Spinal cord (tissue), 10 donors: ENCODE data around the gene JAKMIP2. TPM values are rescaled to one million over a fixed set of nuclear protein-coding genes. Genes with fewer than 3 reads are reported as not detected.
"Not testable (repeated sequence)": the region's sequence is repeated elsewhere in the genome, so short reads cannot be mapped to it uniquely, and the experiment has no call there.

Source experiments
- DNase-seq, 6 donors: peaks; one replicate each; pipeline versions ENCODE4 v3.0.0 to v3.0.0-alpha.2; 2013 to 2015; ENCODE audit warnings: low spot score in 6 of 6, low read depth in 4 of 6
- H3K27ac ChIP-seq: one replicate; pipeline ENCODE4 v1.5.1; 2013; ENCODE audit warnings: low read depth, low read length, control low read depth
- H3K27me3 ChIP-seq: one replicate; pipeline ENCODE4 v1.6.1; 2013; ENCODE audit warnings: low read length; ENCODE audit not compliant: control insufficient read depth, insufficient read depth
- H3K36me3 ChIP-seq: one replicate; pipeline ENCODE4 v1.6.1; 2013; ENCODE audit warnings: low read length; ENCODE audit not compliant: control insufficient read depth, insufficient read depth
- H3K4me1 ChIP-seq: one replicate; pipeline ENCODE4 v1.6.1; 2013; ENCODE audit warnings: low read length; ENCODE audit not compliant: control insufficient read depth, insufficient read depth
- H3K4me3 ChIP-seq: one replicate; pipeline ENCODE4 v1.5.1; 2013; ENCODE audit warnings: low read depth, low read length, control low read depth
- H3K9me3 ChIP-seq: one replicate; pipeline ENCODE4 v1.6.1; 2013; ENCODE audit warnings: low read length; ENCODE audit not compliant: control insufficient read depth, insufficient read depth
- WGBS: methylation state at CpG from one replicate; pipeline ENCODE4 v1.1.5; 2013; ENCODE audit warnings: missing lambda C conversion rate; ENCODE audit not compliant: insufficient coverage; 5-methylcytosine and 5-hydroxymethylcytosine counted together
- long read RNA-seq, 4 donors: transcript quantifications; one replicate each; lab custom pipeline, GENCODE V29; 2026
- polyA plus RNA-seq, 2 donors: library from polyadenylated mRNA; unstranded; fragments of 120-200 nt; gene quantifications; one replicate each; pipeline ENCODE4 v1.2.1, GENCODE V29; 2013; ENCODE audit not compliant: insufficient read length in 2 of 2
- total RNA-seq, 2 donors: library from RNA; depleted of rRNA in 1 of 2; stranded (reverse); fragments of 120-200 nt in 1 of 2; fragments of >200 nt in 1 of 2; gene quantifications; one replicate each; pipeline versions ENCODE4 v1.2.3 to v1.2.4, GENCODE V29; 2013 to 2014
- donor health status: healthy.

JAKMIP2 gene
- 10 to 100 TPM; 31.0 to 31.4 TPM for total RNA-seq
- 10 to 100 TPM; 33.1 to 45.7 TPM for polyA plus RNA-seq
- long read RNA-seq, donor 1, full-length matches to known transcripts = 2 of 7 reads
- long read RNA-seq, donor 1, partial matches to known transcripts = 5 of 7 reads
- long read RNA-seq, donor 1, other reads (novel, unspliced or antisense) = 0 of 7 reads
- long read RNA-seq, donor 2, full-length matches to known transcripts = 2 of 2 reads
- long read RNA-seq, donor 2, partial matches to known transcripts = 0 of 2 reads
- long read RNA-seq, donor 2, other reads (novel, unspliced or antisense) = 0 of 2 reads
- long read RNA-seq, donor 3 = 0 reads
- long read RNA-seq, donor 4, partial matches to known transcripts = 15,528 of 15,847 reads
- long read RNA-seq, donor 4, other reads (novel, unspliced or antisense) = 319 of 15,847 reads

DNA sequence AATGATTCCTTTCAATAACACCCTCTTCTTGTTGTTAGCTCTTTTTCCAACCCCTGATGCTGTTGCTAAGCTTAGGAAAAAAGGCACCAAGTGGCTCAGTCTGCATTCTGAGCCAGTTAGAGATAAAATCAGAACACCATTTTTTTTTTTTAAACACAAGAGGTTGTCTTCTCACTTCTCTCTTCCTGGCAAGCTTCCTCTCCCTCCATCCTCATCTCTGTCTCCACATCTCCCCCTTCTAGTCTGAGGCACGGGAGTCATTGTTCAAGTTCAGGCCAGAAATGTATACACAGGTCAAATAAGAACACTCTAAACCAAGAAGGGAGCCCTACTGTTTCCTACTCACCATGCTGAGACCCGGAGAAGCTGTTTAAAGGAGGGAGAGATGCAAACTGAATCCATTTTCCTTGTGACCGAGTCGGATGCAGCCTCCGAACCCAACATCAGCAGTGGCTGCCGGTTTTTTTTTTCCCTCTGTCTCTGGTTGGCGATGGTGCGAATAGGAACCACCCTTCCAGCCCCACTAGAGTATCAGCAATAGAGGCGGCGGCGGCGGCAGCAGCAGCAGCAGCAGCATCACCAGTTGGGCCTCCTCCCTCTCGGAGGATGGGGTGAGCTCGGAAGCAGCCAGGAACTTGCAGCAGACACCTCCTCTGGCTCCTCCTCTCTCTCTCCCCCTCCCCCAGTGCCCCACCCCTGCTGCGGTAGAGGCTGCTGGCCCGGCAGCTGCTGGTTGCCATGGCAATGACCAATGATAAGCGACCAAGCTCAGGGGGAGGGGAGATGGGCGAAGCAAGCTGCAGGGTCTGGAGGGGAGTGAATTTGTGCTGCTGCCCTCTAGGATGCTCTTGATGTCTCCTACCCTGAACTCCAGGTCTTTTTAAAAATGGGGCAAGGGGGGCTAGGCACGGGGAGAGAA is at the start of gene JAKMIP2:
JAKMIP2 (minus strand) TSS at position 619 of the 919 bp plus-strand sequence. CDS start 110,922 bp downstream, outside the sequence.
- Histone ChIP-seq H3K4me1 (no peaks in the 10 kb centered on the region), H3K9me3 (no peaks in the 10 kb centered on the region), H3K27ac (peak within 1 kb of the TSS; percentile 97), H3K27me3 (no peaks in the 10 kb centered on the region), H3K4me3 (peak within 1 kb of the TSS; percentile 93), H3K36me3 (no peaks in the 10 kb centered on the region)
- 0% methylated on average over 14 of the region's 19 CpGs for WGBS
- DNase-seq = peak; percentile 84 to 100 (median 98)

DNA sequence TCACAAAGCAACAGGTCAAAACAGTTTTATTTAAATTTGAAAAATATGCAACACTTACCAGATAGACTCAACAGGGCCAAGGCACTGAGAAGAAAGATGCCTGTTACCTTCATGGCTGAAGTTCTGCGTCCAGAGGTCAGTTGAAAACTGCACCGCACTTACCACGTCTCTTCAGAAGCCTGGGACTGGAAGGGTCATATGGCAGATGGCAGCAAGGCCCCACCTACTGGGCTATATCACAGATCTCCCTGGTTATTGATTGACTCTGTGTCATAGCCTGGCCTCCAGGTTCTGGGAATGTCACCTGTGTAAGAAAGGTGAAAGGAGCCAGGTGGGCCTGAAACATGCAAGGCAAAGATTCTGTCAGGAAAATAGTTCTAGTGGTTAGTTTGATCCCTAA is 48.9 kb upstream of the JAKMIP2 start, which contains the start of gene SPINK1:
SPINK1 (minus strand) TSS at position 207 of the 400 bp plus-strand sequence; CDS start at position 113, 94 bp downstream.
- Histone ChIP-seq H3K27me3 (no peaks in the 10 kb centered on the region), H3K27ac (no peak within 1 kb of the TSS), H3K4me1 (no peaks in the 10 kb centered on the region), H3K4me3 (no peak within 1 kb of the TSS), H3K36me3 (no peaks in the 10 kb centered on the region), H3K9me3 (no peaks in the 10 kb centered on the region)
- 93% methylated on average over 2 of the region's 3 CpGs for WGBS
- no peak for DNase-seq

DNA sequence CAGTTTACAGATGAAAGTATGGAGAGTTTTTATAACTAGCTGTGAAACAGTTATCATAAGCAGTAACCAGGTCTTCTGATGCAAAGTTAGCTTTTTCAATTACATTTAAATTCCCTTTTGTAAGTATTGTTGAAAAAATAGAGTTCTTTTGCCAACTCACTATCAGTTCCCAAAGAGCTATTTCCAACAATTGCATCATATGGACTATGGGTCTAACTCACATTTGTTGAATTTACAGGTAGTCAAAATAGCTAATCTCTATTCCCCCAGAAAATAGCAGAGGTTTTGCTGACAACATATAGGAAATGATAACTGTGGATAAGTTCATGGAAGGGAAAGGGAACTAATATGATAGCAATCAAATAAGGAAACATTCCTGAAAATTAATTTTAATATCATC is 47.5 kb upstream of the JAKMIP2 start:
- Histone ChIP-seq H3K36me3 (no peaks in the 10 kb centered on the region), H3K4me3 (no peak overlapping the region), H3K4me1 (no peaks in the 10 kb centered on the region), H3K9me3 (no peaks in the 10 kb centered on the region), H3K27ac (no peak overlapping the region), H3K27me3 (no peaks in the 10 kb centered on the region)
- no peak for DNase-seq

DNA sequence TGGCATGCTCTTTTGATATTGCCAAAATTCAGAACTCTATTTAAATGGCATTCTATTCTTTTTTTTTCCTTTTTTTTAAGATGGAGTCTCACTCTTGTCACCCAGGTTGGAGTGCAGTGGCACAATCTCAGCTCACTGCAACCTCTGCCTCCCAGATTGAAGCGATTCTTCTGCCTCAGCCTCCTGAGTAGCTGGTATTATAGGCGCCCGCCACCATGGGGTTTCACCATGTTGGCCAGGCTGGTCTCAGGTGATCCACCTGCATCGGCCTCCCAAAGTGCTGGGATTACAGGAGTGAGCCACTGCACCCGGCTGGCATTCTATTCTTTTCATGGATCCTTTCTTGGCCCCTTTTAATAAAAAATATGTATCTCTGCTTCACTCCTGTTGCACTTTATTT is 44.5 kb upstream of the JAKMIP2 start:
- H3K36me3 ChIP-seq, H3K4me1 ChIP-seq, H3K9me3 ChIP-seq, H3K4me3 ChIP-seq, H3K27ac ChIP-seq, DNase-seq, H3K27me3 ChIP-seq: not testable (repeated sequence)
- WGBS = 98% methylated on average over 4 of the region's 5 CpGs

DNA sequence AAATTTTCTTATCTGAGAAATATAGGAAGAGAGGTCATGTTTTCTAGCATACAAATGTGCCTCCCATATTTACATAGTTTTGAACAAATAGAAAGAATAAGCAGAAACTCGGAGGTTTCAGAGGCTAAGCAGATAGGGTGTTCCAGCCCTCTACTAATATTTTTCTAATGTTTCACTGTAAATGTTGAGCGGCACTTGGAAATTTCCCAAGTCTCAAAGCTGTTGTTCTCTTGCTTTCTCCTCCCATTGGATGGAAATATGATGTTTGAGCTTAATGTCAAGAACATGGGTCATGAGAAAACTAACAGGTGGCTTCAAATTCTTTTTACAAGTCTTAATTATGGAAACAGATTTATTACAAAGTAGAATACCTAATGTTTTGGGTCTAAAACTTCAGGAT is 43.8 kb upstream of the JAKMIP2 start:
- Histone ChIP-seq H3K9me3 (no peaks in the 10 kb centered on the region), H3K36me3 (no peaks in the 10 kb centered on the region), H3K4me1 (no peaks in the 10 kb centered on the region), H3K27ac (no peak overlapping the region), H3K4me3 (no peak overlapping the region), H3K27me3 (peaks cover 2% of the 10 kb centered on the region)
- no peak for DNase-seq
- WGBS = no CpG with 5 or more reads among the region's 2 CpGs

DNA sequence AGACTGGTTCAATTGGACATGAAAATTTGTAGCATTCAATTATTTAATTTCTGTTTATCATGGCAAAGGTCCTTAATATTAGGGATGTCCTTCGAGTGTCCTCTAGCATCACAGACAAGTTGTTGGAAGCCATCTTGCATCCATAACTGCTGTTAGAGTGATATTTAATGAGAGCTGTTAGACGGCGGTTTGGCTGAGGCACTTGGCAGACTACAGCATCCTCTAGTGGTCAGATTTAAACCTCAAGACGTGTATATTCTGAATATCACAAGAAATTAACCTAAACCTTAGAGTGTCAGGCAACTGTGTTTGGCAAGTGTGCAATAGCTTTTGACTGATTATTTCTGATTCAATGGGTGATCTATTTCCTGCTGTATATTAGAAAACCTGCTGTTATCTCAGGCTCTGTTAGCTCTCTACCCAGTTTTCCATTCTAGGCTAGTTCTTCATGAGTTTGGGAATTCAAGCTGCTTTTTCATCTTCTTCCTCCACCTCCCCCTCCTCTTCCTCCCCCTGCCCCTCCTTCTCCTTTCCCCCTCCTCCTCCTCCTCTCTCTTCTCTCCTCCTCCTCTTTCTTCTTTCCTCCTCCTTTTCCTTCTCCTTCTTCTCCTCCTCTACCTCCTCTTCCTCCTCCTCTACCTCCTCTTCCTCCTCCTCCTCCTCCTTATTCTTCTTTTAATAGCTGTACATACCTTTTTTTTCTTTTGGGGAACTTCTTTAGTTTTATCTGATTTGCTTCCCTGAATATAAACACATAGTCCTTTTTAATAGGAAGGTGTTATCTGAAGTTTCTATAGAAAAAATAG is 40.4 kb upstream of the JAKMIP2 start:
- WGBS = no CpG with 5 or more reads among the region's 4 CpGs
- H3K9me3 ChIP-seq = no peaks in the 10 kb centered on the region
- no peak overlapping the region for H3K27ac ChIP-seq
- H3K4me3 ChIP-seq = no peak overlapping the region
- no peaks in the 10 kb centered on the region for H3K4me1 ChIP-seq
- DNase-seq = peak; percentile 43 to 95 (median 62)
- peaks cover 2% of the 10 kb centered on the region for H3K27me3 ChIP-seq
- H3K36me3 ChIP-seq = no peaks in the 10 kb centered on the region

DNA sequence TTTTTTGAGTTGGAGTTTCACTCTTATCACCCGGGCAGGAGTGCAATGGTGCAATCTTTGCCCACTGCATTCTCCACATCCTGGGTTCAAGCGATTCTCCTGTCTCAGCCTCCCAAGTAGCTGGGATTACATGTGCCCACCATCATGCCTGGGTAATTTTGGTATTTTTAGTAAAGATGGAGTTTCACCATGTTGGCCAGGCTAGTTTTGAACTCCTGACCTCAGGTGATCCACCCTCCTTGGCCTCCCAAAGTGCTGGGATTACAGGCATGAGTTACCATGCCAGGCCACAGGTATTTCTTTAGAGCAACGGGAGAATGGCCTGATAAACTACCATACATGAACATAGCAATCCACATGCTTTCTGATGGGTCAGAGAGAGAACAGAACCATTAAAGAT is 39.7 kb upstream of the JAKMIP2 start:
- not testable (repeated sequence) for H3K36me3 ChIP-seq, H3K4me1 ChIP-seq, DNase-seq, H3K27ac ChIP-seq, H3K9me3 ChIP-seq, H3K27me3 ChIP-seq, H3K4me3 ChIP-seq
- WGBS = no CpG with 5 or more reads among the region's 3 CpGs

DNA sequence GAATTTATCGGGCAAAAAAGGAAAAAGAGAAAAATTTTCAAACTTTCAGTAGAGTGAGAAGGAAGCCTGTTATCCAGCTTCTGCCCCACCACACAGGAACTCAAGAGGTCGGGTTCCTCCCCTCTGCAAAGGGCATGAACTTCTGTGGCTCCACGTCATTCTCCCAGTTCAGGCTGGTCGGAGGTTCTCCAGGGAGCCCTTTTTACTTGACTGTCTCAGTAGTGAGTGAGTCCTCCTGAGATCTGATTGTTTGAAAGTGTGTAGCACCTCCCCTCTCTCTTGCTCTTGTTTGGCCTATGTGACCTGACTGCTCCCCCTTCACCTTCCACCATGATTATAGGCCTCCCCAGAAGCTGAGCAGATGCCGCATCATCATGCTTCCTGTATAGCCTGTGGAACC is 39.2 kb upstream of the JAKMIP2 start:
- no peak for DNase-seq
- Histone ChIP-seq H3K27me3 (peaks cover 2% of the 10 kb centered on the region), H3K9me3 (no peaks in the 10 kb centered on the region), H3K27ac (no peak overlapping the region), H3K4me1 (no peaks in the 10 kb centered on the region), H3K36me3 (no peaks in the 10 kb centered on the region), H3K4me3 (no peak overlapping the region)
- WGBS = 90% methylated on average over 2 of the region's 5 CpGs

DNA sequence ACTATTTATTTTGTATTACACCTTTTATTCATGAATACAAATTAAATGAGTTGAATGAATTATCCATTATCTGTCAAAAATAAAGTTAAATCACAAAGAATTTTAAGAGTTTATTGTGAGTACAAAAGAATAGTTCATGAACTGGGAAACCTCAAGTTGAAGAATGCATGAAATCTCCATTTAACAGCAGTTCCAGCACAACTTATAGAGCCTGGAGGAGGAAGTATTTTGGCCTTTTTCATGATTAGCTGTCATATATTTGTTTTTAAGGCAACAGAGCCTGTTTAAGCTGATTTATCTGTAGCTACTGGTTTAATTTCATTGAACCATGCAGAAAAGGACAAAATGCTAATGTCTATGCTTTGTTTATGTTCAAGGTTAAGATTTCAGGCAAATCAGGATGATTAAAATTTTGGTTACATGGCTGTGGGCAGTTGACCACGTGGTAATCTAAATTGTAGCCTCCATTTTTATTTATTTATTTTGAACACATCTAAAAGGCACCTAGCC is 36.8 kb upstream of the JAKMIP2 start:
- peaks cover 2% of the 10 kb centered on the region for H3K9me3 ChIP-seq
- WGBS = no CpG with 5 or more reads among the region's 1 CpG
- H3K27me3 ChIP-seq = peaks cover 2% of the 10 kb centered on the region
- no peak overlapping the region for H3K4me3 ChIP-seq
- no peaks in the 10 kb centered on the region for H3K36me3 ChIP-seq
- H3K4me1 ChIP-seq = no peaks in the 10 kb centered on the region
- no peak for DNase-seq
- H3K27ac ChIP-seq = no peak overlapping the region
